Tibial nerve (tissue), 4 donors: Measurements from ENCODE around the gene FSCN2.
A peak's percentile ranks its signal among the peaks of the same experiment; 100 is the strongest.

ENCODE experiments used
- CTCF ChIP-seq, 5 experiments: fragments of 200-600 bp in 3 of 5; fragments of 450-650 bp in 2 of 5; sonication (generic) in 3 of 5; IDR thresholded peaks; one replicate each; pipeline ENCODE4 v1.5.1; 2016 to 2019; ENCODE audit warnings: antibody characterized with exemption in 5 of 5, mild to moderate bottlenecking in 3 of 5, moderate library complexity in 2 of 5
- EP300 ChIP-seq, 2 donors: sonication (generic); formaldehyde crosslinking; IDR thresholded peaks; one replicate each; pipeline ENCODE4 v1.6.1; 2017; ENCODE audit warnings: antibody characterized with exemption in 2 of 2, mild to moderate bottlenecking in 1 of 2
- POLR2A ChIP-seq, 2 donors: fragments of 450-650 bp; IDR thresholded peaks; one replicate each; pipeline ENCODE4 v1.6.1; 2017; ENCODE audit warnings: antibody characterized with exemption in 2 of 2, mild to moderate bottlenecking in 2 of 2, moderate library complexity in 2 of 2

- TF ChIP-seq CTCF (IDR thresholded peaks at IDR 0.05): no peak
- peak in 1 of 2 donors; percentile 13 for TF ChIP-seq EP300 (IDR thresholded peaks at IDR 0.05)
- no peak for TF ChIP-seq POLR2A (IDR thresholded peaks at IDR 0.05)
Observed at GRCh38 chr17:81510785-81511553, 17.2 kb upstream of the FSCN2 start.
